Measurements from ENCODE around the gene CDC73.

GRCh38 chr1:193094112-193094511 is 27.7 kb upstream of the CDC73 start:
- TF ChIP-seq, protein P1, sequence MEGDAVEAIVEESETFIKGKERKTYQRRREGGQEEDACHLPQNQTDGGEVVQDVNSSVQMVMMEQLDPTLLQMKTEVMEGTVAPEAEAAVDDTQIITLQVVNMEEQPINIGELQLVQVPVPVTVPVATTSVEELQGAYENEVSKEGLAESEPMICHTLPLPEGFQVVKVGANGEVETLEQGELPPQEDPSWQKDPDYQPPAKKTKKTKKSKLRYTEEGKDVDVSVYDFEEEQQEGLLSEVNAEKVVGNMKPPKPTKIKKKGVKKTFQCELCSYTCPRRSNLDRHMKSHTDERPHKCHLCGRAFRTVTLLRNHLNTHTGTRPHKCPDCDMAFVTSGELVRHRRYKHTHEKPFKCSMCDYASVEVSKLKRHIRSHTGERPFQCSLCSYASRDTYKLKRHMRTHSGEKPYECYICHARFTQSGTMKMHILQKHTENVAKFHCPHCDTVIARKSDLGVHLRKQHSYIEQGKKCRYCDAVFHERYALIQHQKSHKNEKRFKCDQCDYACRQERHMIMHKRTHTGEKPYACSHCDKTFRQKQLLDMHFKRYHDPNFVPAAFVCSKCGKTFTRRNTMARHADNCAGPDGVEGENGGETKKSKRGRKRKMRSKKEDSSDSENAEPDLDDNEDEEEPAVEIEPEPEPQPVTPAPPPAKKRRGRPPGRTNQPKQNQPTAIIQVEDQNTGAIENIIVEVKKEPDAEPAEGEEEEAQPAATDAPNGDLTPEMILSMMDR (IDR thresholded peaks at IDR 0.05 in 8 of 11, conservative IDR thresholded peaks at IDR 0.05 in 3 of 11) = no peak
- TF ChIP-seq POLR2AphosphoS5 (IDR thresholded peaks at IDR 0.05) (no peak), POLR2A (IDR thresholded peaks at IDR 0.05) (no peak)

Data from spleen (tissue), 7 donors.